Ishikawa (cell line): ENCODE results near the gene LLGL2.
A peak's percentile ranks its signal among the peaks of the same experiment; 100 is the strongest.

Experiments
- CEBPB ChIP-seq: IDR thresholded peaks from 2 replicates; pipeline ENCODE4 v1.6.1; 2012
- CREB1 ChIP-seq: IDR thresholded peaks from 2 replicates; pipeline ENCODE4 v1.6.1; 2012; ENCODE audit warnings: low read depth
- EGR1 ChIP-seq: IDR thresholded peaks from 2 replicates; pipeline ENCODE4 v1.6.1; 2012
- EP300 ChIP-seq: IDR thresholded peaks from 2 replicates; pipeline ENCODE4 v1.6.1; 2012; ENCODE audit warnings: borderline replicate concordance
- FOXM1 ChIP-seq: IDR thresholded peaks from 2 replicates; pipeline ENCODE4 v1.6.1; 2012; ENCODE audit warnings: low read depth, borderline replicate concordance
- NFIC ChIP-seq: IDR thresholded peaks from 2 replicates; pipeline ENCODE4 v1.6.1; 2012
- RAD21 ChIP-seq: IDR thresholded peaks from 2 replicates; pipeline ENCODE4 v1.6.1; 2012; ENCODE audit warnings: low read depth
- TAF1 ChIP-seq: IDR thresholded peaks from 2 replicates; pipeline ENCODE4 v1.6.1; 2012; ENCODE audit warnings: low read depth, mild to moderate bottlenecking
- TCF12 ChIP-seq: IDR thresholded peaks from 2 replicates; pipeline ENCODE4 v1.6.1; 2012; ENCODE audit warnings: low read depth
- TEAD4 ChIP-seq: IDR thresholded peaks from 2 replicates; pipeline ENCODE4 v1.6.1; 2012
- YY1 ChIP-seq: IDR thresholded peaks from 2 replicates; pipeline ENCODE4 v1.6.1; 2012; ENCODE audit warnings: low read depth
- ZBTB7A ChIP-seq: IDR thresholded peaks from 2 replicates; pipeline ENCODE4 v1.6.1; 2012; ENCODE audit warnings: low read depth
- TF ChIP-seq, protein P1 (sequence below): IDR thresholded peaks from 2 replicates; pipeline ENCODE4 v1.6.1; 2012
- TF ChIP-seq, protein P2 (sequence below): IDR thresholded peaks from 2 replicates; pipeline ENCODE4 v1.6.1; 2012; ENCODE audit warnings: low read depth, mild to moderate bottlenecking
- TF ChIP-seq, protein P3 (sequence below): IDR thresholded peaks from 2 replicates; pipeline ENCODE4 v1.6.1; 2012

LLGL2 gene

DNA sequence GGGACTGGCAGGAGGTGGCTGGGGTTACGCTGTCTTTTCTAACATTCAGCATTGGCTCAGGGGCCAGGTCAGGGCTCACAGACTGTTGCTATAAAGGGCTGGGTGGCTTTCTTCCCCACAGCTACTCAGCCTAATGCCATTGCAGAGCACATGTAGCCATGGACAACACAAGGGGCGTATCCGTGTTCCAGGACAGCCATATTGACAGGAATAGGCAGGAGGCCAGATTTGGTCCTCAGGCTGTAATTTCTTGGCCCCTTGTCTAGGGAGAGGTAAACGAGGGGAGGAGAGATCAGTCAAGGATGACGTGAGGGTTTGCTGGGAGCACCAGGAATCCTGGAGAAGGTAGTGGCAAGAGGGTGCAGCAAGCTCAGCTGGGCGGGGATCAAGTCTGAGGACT is 40.9 kb downstream of the LLGL2 start:
- TF ChIP-seq ZBTB7A: no peak
- TF ChIP-seq CREB1: no peak
- peak; percentile 57; the same call in 1 of the 2 replicates for TF ChIP-seq NFIC
- peak; percentile 62 for TF ChIP-seq YY1
- TF ChIP-seq FOXM1: no peak
- TF ChIP-seq, protein P1, sequence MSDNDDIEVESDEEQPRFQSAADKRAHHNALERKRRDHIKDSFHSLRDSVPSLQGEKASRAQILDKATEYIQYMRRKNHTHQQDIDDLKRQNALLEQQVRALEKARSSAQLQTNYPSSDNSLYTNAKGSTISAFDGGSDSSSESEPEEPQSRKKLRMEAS: peak; percentile 29; the same call in 1 of the 2 replicates

GRCh38 chr17:75566834-75567233 is 41.3 kb downstream of the LLGL2 start:
- no peak for TF ChIP-seq TAF1
- TF ChIP-seq FOXM1: no peak
- TF ChIP-seq YY1: no peak
- TF ChIP-seq NFIC: no peak
- TF ChIP-seq ZBTB7A: no peak
- TF ChIP-seq, protein P1: no peak
- TF ChIP-seq CEBPB: no peak
- no peak for TF ChIP-seq TEAD4
- TF ChIP-seq, protein P2, sequence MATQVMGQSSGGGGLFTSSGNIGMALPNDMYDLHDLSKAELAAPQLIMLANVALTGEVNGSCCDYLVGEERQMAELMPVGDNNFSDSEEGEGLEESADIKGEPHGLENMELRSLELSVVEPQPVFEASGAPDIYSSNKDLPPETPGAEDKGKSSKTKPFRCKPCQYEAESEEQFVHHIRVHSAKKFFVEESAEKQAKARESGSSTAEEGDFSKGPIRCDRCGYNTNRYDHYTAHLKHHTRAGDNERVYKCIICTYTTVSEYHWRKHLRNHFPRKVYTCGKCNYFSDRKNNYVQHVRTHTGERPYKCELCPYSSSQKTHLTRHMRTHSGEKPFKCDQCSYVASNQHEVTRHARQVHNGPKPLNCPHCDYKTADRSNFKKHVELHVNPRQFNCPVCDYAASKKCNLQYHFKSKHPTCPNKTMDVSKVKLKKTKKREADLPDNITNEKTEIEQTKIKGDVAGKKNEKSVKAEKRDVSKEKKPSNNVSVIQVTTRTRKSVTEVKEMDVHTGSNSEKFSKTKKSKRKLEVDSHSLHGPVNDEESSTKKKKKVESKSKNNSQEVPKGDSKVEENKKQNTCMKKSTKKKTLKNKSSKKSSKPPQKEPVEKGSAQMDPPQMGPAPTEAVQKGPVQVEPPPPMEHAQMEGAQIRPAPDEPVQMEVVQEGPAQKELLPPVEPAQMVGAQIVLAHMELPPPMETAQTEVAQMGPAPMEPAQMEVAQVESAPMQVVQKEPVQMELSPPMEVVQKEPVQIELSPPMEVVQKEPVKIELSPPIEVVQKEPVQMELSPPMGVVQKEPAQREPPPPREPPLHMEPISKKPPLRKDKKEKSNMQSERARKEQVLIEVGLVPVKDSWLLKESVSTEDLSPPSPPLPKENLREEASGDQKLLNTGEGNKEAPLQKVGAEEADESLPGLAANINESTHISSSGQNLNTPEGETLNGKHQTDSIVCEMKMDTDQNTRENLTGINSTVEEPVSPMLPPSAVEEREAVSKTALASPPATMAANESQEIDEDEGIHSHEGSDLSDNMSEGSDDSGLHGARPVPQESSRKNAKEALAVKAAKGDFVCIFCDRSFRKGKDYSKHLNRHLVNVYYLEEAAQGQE: no peak

- TF ChIP-seq TCF12 (no peak), CEBPB (no peak)
Observed at GRCh38 chr17:75568412-75569255, 43.1 kb downstream of the LLGL2 start.

DNA sequence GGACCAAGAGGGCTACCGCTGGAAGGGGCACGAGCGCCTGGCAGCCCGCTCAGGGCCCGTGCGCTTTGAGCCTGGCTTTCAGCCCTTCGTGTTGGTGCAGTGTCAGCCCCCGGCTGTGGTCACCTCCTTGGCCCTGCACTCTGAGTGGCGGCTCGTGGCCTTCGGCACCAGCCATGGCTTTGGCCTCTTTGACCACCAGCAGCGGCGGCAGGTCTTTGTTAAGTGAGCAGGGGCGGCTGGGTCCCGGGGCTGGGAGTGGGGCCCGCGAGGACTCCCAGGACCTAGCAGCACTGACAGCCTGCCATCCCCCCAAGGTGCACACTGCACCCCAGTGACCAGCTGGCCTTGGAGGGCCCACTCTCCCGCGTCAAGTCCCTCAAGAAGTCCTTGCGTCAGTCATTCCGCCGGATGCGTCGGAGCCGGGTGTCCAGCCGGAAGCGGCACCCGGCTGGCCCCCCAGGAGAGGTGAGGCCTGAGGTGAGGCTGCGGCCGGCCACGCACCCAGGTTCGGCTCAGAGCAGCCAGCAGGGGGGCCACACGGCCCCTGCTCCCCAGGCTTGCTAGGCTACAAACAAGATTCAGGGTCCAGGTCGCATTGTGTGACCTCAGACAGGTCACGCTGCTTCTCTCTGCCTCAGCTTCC is 44.7 kb downstream of the LLGL2 start:
- TF ChIP-seq, protein P1: no peak
- TF ChIP-seq NFIC: no peak

GRCh38 chr17:75570772-75571171 is 45.3 kb downstream of the LLGL2 start:
- TF ChIP-seq ZBTB7A (no peak), RAD21 (no peak), EP300 (no peak), NFIC (no peak), TAF1 (no peak), FOXM1 (no peak), YY1 (no peak), CEBPB (no peak), TEAD4 (no peak)
- TF ChIP-seq, protein P3, sequence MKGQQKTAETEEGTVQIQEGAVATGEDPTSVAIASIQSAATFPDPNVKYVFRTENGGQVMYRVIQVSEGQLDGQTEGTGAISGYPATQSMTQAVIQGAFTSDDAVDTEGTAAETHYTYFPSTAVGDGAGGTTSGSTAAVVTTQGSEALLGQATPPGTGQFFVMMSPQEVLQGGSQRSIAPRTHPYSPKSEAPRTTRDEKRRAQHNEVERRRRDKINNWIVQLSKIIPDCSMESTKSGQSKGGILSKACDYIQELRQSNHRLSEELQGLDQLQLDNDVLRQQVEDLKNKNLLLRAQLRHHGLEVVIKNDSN: no peak
- TF ChIP-seq, protein P1: no peak
- TF ChIP-seq, protein P2: no peak

DNA sequence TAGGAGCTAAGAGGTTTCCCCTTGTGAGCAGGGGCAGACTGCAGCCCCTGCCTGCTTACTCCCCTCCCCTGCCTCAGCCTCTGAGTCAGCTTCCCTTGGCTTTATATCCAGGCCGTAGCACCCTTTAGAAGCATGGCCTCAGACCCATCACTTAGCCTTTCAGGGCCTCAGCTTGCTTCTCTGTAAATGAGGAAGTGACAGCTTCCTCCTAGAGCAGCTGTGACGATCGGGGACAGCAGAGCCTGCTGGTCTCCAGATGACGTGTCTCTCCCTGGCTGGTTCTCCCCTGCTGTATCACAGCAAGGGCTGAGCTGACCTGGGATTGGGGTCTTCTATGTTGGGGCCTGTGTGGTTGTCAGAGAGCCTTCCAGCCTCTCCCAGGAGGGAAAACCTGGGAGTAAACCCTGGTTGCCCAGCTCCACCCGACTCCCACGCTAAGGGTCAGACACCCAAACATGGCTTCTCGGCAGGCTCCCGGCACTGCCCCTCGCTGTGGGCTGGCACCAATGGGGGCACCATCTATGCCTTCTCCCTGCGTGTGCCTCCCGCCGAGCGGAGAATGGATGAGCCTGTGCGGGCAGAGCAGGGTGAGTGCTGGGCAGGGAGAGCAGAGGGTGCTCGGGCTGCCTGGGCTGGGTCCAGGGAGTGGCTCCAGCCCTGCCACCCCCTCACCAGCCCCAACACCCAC is 45.8 kb downstream of the LLGL2 start:
- no peak for TF ChIP-seq TAF1
- TF ChIP-seq CEBPB: no peak
- no peak for TF ChIP-seq TEAD4
- no peak for TF ChIP-seq YY1
- TF ChIP-seq, protein P3: no peak
- no peak for TF ChIP-seq EGR1
- no peak for TF ChIP-seq ZBTB7A
- no peak for TF ChIP-seq EP300
- no peak for TF ChIP-seq CREB1
- no peak for TF ChIP-seq FOXM1
- TF ChIP-seq RAD21: no peak
